ENCODE results near the gene IGFBP2. TPM values are rescaled to one million over a fixed set of nuclear protein-coding genes. Genes with fewer than 3 reads are reported as not detected.

IGFBP2 gene
- total and polyA plus RNA-seq, 2 of the 8 experiments (the other 6 are each of a cell fraction or from before 2014, with no cell fraction given): 326 to 782 TPM

- TF ChIP-seq NANOG (IDR thresholded peaks at IDR 0.05; ENCODE audit: insufficient read depth, low read depth, low read length, poor library complexity, severe bottlenecking) (no peak), KDM5A (IDR thresholded peaks at IDR 0.05; ENCODE audit: low read length) (no peak), TAF7 (optimal IDR thresholded peaks at IDR 0.05; ENCODE audit: borderline replicate concordance, low read depth, low read length) (no peak), SP2 (IDR thresholded peaks at IDR 0.05; ENCODE audit: low read length) (no peak), RAD21 (IDR thresholded peaks at IDR 0.05 in 1 of 2, conservative IDR thresholded peaks at IDR 0.05 in 1 of 2; ENCODE audit: low read depth in 2 of 2, low read length in 2 of 2) (no peak)
These were observed 49.6 kb upstream of the IGFBP2 start (continued) for GRCh38 chr2:216583606-216584005.

All from H1 (cell line).